H1 (cell line): ENCODE measurements around the gene UBASH3A. TPM values are rescaled to one million over a fixed set of nuclear protein-coding genes. Genes with fewer than 3 reads are reported as not detected.

Source experiments
- CTCF ChIA-PET: fragments of 300-600 bp; sonication (Branson Sonifier 250); formaldehyde crosslinking; loops from one replicate; lab custom pipeline; 2021; ENCODE audit not compliant: partially characterized antibody; lab: Charles Lee
- POLR2A ChIA-PET: fragments of 300-600 bp; sonication (Branson Sonifier 250); formaldehyde crosslinking; loops from one replicate; lab custom pipeline; 2021; ENCODE audit warnings: inconsistent platforms; ENCODE audit not compliant: partially characterized antibody; lab: Charles Lee
- DNase-seq, 2 experiments: peaks; one replicate each; pipeline versions ENCODE4 v3.0.0 to v3.0.0-alpha.2; 2010 to 2022; ENCODE audit warnings: low spot score in 2 of 2, low read depth in 1 of 2, mixed read lengths in 1 of 2
- FAIRE-seq: peaks from 2 replicates; lab custom pipeline; 2011; peaks lifted over from hg19 to GRCh38; lab: Jason Lieb, UNC
- H2AFZ ChIP-seq: 2 replicates; pipeline ENCODE4 v1.8.1; 2012; ENCODE audit warnings: low read length, inconsistent platforms
- H2AK5ac ChIP-seq: 2 replicates; pipeline ENCODE4 v1.6.1; 2013; ENCODE audit warnings: low read depth, low read length
- H2BK120ac ChIP-seq: replicated peaks from 2 replicates; pipeline ENCODE3; 2013; ENCODE audit warnings: low read depth, low read length, inconsistent platforms
- H2BK12ac ChIP-seq: 2 replicates; pipeline ENCODE4 v1.6.1; 2013; ENCODE audit warnings: low read depth, low read length
- H2BK15ac ChIP-seq: 2 replicates; pipeline ENCODE4 v1.6.1; 2013; ENCODE audit warnings: low read length
- H2BK20ac ChIP-seq: 2 replicates; pipeline ENCODE4 v1.6.1; 2013; ENCODE audit warnings: low read length
- H2BK5ac ChIP-seq: 2 replicates; pipeline ENCODE4 v1.6.1; 2013; ENCODE audit warnings: low read depth, low read length
- H3K14ac ChIP-seq: 2 replicates; pipeline ENCODE4 v1.6.1; 2013; ENCODE audit warnings: inconsistent platforms; ENCODE audit not compliant: insufficient read length
- H3K18ac ChIP-seq: 2 replicates; pipeline ENCODE4 v1.6.1; 2013; ENCODE audit warnings: low read length; ENCODE audit errors: extremely low read depth
- H3K23ac ChIP-seq: 2 replicates; pipeline ENCODE4 v1.6.1; 2013; ENCODE audit warnings: inconsistent platforms; ENCODE audit not compliant: insufficient read length
- H3K23me2 ChIP-seq: 2 replicates; pipeline ENCODE4 v1.6.1; 2013; ENCODE audit warnings: low read depth, low read length
- H3K27ac ChIP-seq: 2 replicates; pipeline ENCODE4 v1.6.1; 2011; ENCODE audit warnings: low read depth, low read length, inconsistent platforms
- H3K27me3 ChIP-seq, 4 experiments: replicated peaks in 1 of 4; 1 replicate in 1 of 4; 2 replicates in 3 of 4; pipeline versions ENCODE4 v1.6.1 to v1.8.1; 2011 to 2013; ENCODE audit warnings: low read length in 3 of 4, mild to moderate bottlenecking in 3 of 4, inconsistent platforms in 2 of 4, mixed read lengths in 2 of 4, moderate library complexity in 1 of 4; ENCODE audit not compliant: control insufficient read depth in 3 of 4, insufficient read depth in 3 of 4; ENCODE audit errors: extremely low read depth in 1 of 4
- H3K36me3 ChIP-seq, 4 experiments: 2 replicates each; pipeline versions ENCODE4 v1.6.1 to v1.8.1; 2011 to 2013; ENCODE audit warnings: mild to moderate bottlenecking in 4 of 4, low read length in 3 of 4, moderate library complexity in 2 of 4, control low read depth in 1 of 4, inconsistent platforms in 1 of 4; ENCODE audit not compliant: insufficient read depth in 4 of 4, control insufficient read depth in 2 of 4
- H3K4ac ChIP-seq: replicated peaks from 2 replicates; pipeline ENCODE3; 2013; ENCODE audit warnings: low read length, low read depth, mixed read lengths, inconsistent platforms; ENCODE audit not compliant: insufficient read length
- H3K4me1 ChIP-seq, 4 experiments: replicated peaks in 1 of 4; 1 replicate in 1 of 4; 2 replicates in 3 of 4; pipeline versions ENCODE4 v1.6.1 to v1.8.1; 2011 to 2013; ENCODE audit warnings: low read length in 3 of 4, inconsistent platforms in 2 of 4, mixed read lengths in 1 of 4; ENCODE audit not compliant: insufficient read depth in 4 of 4, control insufficient read depth in 3 of 4
- H3K4me2 ChIP-seq, 2 experiments: 2 replicates each; pipeline versions ENCODE4 v1.6.1 to v1.8.1; 2011 to 2013; ENCODE audit warnings: low read depth in 2 of 2, low read length in 2 of 2, control low read depth in 1 of 2, inconsistent platforms in 1 of 2, mild to moderate bottlenecking in 1 of 2; ENCODE audit not compliant: insufficient read depth in 1 of 2
- H3K4me3 ChIP-seq, 4 experiments: fragments of 200-600, 300-600 bp in 1 of 4; sonication (generic), shearing (Covaris generic), sonication (Bioruptor Twin) in 1 of 4; 2 replicates each; pipeline versions ENCODE4 v1.5.1 to v1.8.1; 2011 to 2016; ENCODE audit warnings: low read length in 4 of 4, low read depth in 3 of 4, control low read depth in 2 of 4, inconsistent platforms in 2 of 4, mild to moderate bottlenecking in 2 of 4, mixed read lengths in 1 of 4, moderate library complexity in 1 of 4; ENCODE audit not compliant: insufficient read depth in 2 of 4; ENCODE audit errors: extremely low read depth in 1 of 4
- H3K56ac ChIP-seq: replicated peaks from 2 replicates; pipeline ENCODE3; 2013; ENCODE audit warnings: low read depth, mild to moderate bottlenecking, mixed read lengths, low read length, inconsistent platforms; ENCODE audit not compliant: insufficient read length
- H3K79me1 ChIP-seq: 2 replicates; pipeline ENCODE4 v1.6.1; 2013; ENCODE audit warnings: low read depth, low read length, control low read depth
- H3K79me2 ChIP-seq, 2 experiments: 2 replicates each; pipeline versions ENCODE4 v1.6.1 to v1.8.1; 2012 to 2013; ENCODE audit warnings: low read length in 2 of 2, mild to moderate bottlenecking in 2 of 2, inconsistent platforms in 1 of 2; ENCODE audit not compliant: insufficient read depth in 2 of 2, control insufficient read depth in 1 of 2
- H3K9ac ChIP-seq, 4 experiments: replicated peaks in 1 of 4; 1 replicate in 1 of 4; 2 replicates in 3 of 4; pipeline versions ENCODE4 v1.6.1 to v1.8.1; 2011 to 2013; ENCODE audit warnings: low read depth in 3 of 4, low read length in 3 of 4, control low read depth in 2 of 4, mild to moderate bottlenecking in 2 of 4, moderate library complexity in 2 of 4, inconsistent platforms in 1 of 4; ENCODE audit errors: extremely low read depth in 1 of 4
- H3K9me3 ChIP-seq, 2 experiments: 2 replicates each; pipeline versions ENCODE4 v1.6.1 to v1.8.1; 2012 to 2013; ENCODE audit warnings: mild to moderate bottlenecking in 2 of 2, moderate library complexity in 2 of 2, control low read depth in 1 of 2, inconsistent platforms in 1 of 2, low read depth in 1 of 2, low read length in 1 of 2, mixed read lengths in 1 of 2; ENCODE audit not compliant: insufficient read depth in 2 of 2
- H4K20me1 ChIP-seq, 2 experiments: replicated peaks in 1 of 2; 2 replicates each; pipeline versions ENCODE3 to v1.8.1; 2011 to 2013; ENCODE audit warnings: inconsistent platforms in 2 of 2, low read length in 2 of 2, mild to moderate bottlenecking in 1 of 2; ENCODE audit not compliant: insufficient read depth in 2 of 2, control insufficient read depth in 1 of 2
- H4K5ac ChIP-seq: 2 replicates; pipeline ENCODE4 v1.6.1; 2013; ENCODE audit warnings: low read length, low read depth, mixed read lengths, inconsistent platforms; ENCODE audit not compliant: insufficient read length
- H4K8ac ChIP-seq: 2 replicates; pipeline ENCODE4 v1.8.0; 2013; ENCODE audit warnings: mild to moderate bottlenecking, moderate library complexity, low read length, inconsistent platforms; ENCODE audit not compliant: insufficient read depth; ENCODE audit errors: extremely low read depth
- H4K91ac ChIP-seq: replicated peaks from 2 replicates; pipeline ENCODE3; 2013; ENCODE audit warnings: low read length, mixed read lengths, inconsistent platforms; ENCODE audit not compliant: insufficient read length
- BRCA1 ChIP-seq: IDR thresholded peaks from 2 replicates; pipeline ENCODE4 v1.6.1; 2012; ENCODE audit warnings: low read depth, low read length, improper control_type of control experiment
- CREB1 ChIP-seq: IDR thresholded peaks from 2 replicates; pipeline ENCODE4 v1.6.1; 2012; ENCODE audit warnings: inconsistent platforms
- EZH2 ChIP-seq: fragments of 200-600 bp; sonication (generic); IDR thresholded peaks from 2 replicates; pipeline ENCODE4 v1.7.1; 2012; ENCODE audit warnings: low read depth, mild to moderate bottlenecking, moderate library complexity, low read length, inconsistent platforms; ENCODE audit not compliant: severe bottlenecking
- GTF2F1 ChIP-seq: IDR thresholded peaks from 2 replicates; pipeline ENCODE4 v1.6.1; 2012; ENCODE audit warnings: low read depth, low read length, improper control_type of control experiment, borderline replicate concordance
- KDM1A ChIP-seq: fragments of 200-600, 300-600 bp; sonication (generic); IDR thresholded peaks from 2 replicates; pipeline ENCODE4 v1.7.1; 2016; ENCODE audit warnings: mild to moderate bottlenecking, low read length, borderline replicate concordance
- MAFK ChIP-seq: IDR thresholded peaks from 2 replicates; pipeline ENCODE4 v1.6.1; 2012; ENCODE audit warnings: low read depth, mild to moderate bottlenecking, improper control_type of control experiment, low read length
- MAX ChIP-seq: IDR thresholded peaks from 2 replicates; pipeline ENCODE4 v1.6.1; 2012; ENCODE audit warnings: inconsistent platforms
- RBBP5 ChIP-seq: IDR thresholded peaks from 2 replicates; pipeline ENCODE4 v1.7.1; 2012; ENCODE audit warnings: low read depth, mild to moderate bottlenecking, inconsistent platforms, low read length, moderate library complexity, borderline replicate concordance
- SP4 ChIP-seq: IDR thresholded peaks from 2 replicates; pipeline ENCODE4 v1.6.1; 2012; ENCODE audit warnings: low read length, inconsistent platforms
- SUZ12 ChIP-seq: fragments of 200-600 bp; sonication (generic); IDR thresholded peaks from 2 replicates; pipeline ENCODE4 v1.6.1; 2012; ENCODE audit warnings: mild to moderate bottlenecking, inconsistent platforms, low read length, moderate library complexity, mixed read lengths
- TEAD4 ChIP-seq: IDR thresholded peaks from 2 replicates; pipeline ENCODE4 v1.6.1; 2012; ENCODE audit warnings: low read depth, low read length, inconsistent platforms, mixed read lengths
- ZNF274 ChIP-seq: IDR thresholded peaks from 2 replicates; pipeline ENCODE4 v1.7.0; 2012; ENCODE audit warnings: low read length, borderline replicate concordance; ENCODE audit errors: extremely low read depth
- WGBS, 2 experiments: shearing (Covaris generic) in 1 of 2; methylation state at CpG; one replicate each; pipeline versions ENCODE4 v1.1.6 to v1.1.7; 2013 to 2015; ENCODE audit warnings: low lambda C conversion rate in 2 of 2, mixed read lengths in 2 of 2, inconsistent platforms in 1 of 2, low coverage in 1 of 2, missing lambda C conversion rate in 1 of 2; ENCODE audit not compliant: insufficient replicate concordance in 2 of 2, insufficient coverage in 1 of 2, insufficient read length in 1 of 2; ENCODE audit errors: extremely low coverage in 1 of 2, missing lambda C conversion rate in 1 of 2; 5-methylcytosine and 5-hydroxymethylcytosine counted together
- long read RNA-seq, 2 experiments: library from RNA in 1 of 2; library from capped mRNA in 1 of 2; stranded (forward); transcript quantifications; one replicate each; pipeline ENCODE4 v2.0.0, GENCODE V29; 2021; ENCODE audit warnings: inconsistent platforms in 1 of 2
- polyA minus RNA-seq, 3 experiments: library from RNA; depleted of rRNA, polyadenylated mRNA; stranded (reverse); fragments of >200 nt; gene quantifications; 1 replicate in 2 of 3; 2 replicates in 1 of 3; pipeline ENCODE4 v1.2.3, GENCODE V29; 2011
- polyA plus RNA-seq, 7 experiments: library from polyadenylated mRNA; depleted of rRNA in 3 of 7; stranded (reverse) in 5 of 7; unstranded in 2 of 7; fragments of >200 nt in 5 of 7; fragments of 200-250 nt in 2 of 7; gene quantifications; 1 replicate in 5 of 7; 2 replicates in 1 of 7; 4 replicates in 1 of 7; pipeline versions ENCODE4 v1.2.1 to v1.2.3, GENCODE V29; 2011 to 2013; ENCODE audit warnings: missing spikeins in 2 of 7, mixed read lengths in 2 of 7
- total RNA-seq: library from RNA; stranded (reverse); fragmentation: NEBNext Ultra II Directional; extraction: Animal tissue kit (Norgen Biotek cat#: 25700); gene quantifications from 2 replicates; pipeline ENCODE4 v1.2.1, GENCODE V29; 2021

Gene UBASH3A
- not detected in 2 replicates for total RNA-seq
- not detected in 2 replicates for polyA plus RNA-seq (2011; rRNA removed)
- not detected for polyA plus RNA-seq (2011; cell fraction: cytosol; rRNA removed)
- polyA plus RNA-seq (2011; cell fraction: nucleus; rRNA removed), result not detected
- polyA plus RNA-seq (2012, experiment 1 of 2), result not detected in 4 replicates
- not detected for polyA plus RNA-seq (2012, experiment 2 of 2)
- polyA plus RNA-seq (2013, experiment 1 of 2), result not detected
- polyA plus RNA-seq (2013, experiment 2 of 2), result not detected
- polyA minus RNA-seq (2011; rRNA and poly(A)+ RNA removed), result 0.19 TPM in 1 of 2 replicates, not detected in the other
- polyA minus RNA-seq (2011; cell fraction: cytosol; rRNA and poly(A)+ RNA removed), result not detected
- not detected for polyA minus RNA-seq (2011; cell fraction: nucleus; rRNA and poly(A)+ RNA removed)
- long read RNA-seq, experiment 1, result 0 reads
- long read RNA-seq, experiment 2, result 0 reads

- no peak within 1 kb of the TSS for H3K56ac ChIP-seq
- H3K79me1 ChIP-seq, result no peaks in the 10 kb centered on the region
- no peak within 1 kb of the TSS for H3K4me3 ChIP-seq
- no peaks in the 10 kb centered on the region for H3K23me2 ChIP-seq
- H4K8ac ChIP-seq, result no peak within 1 kb of the TSS
- CTCF ChIA-PET, result interaction anchor here (0.7 to 2.5 kb wide), 7 partner anchors 8 to 65 kb away, joined by 3 to 7 read pairs (median 3); no protein-coding TSS in a partner anchor
- no peak within 1 kb of the TSS; the same call in 1 of the 2 replicates for H3K18ac ChIP-seq
- no peak within 1 kb of the TSS for H3K4me2 ChIP-seq
- no peaks in the 10 kb centered on the region for H4K20me1 ChIP-seq
- no peaks in the 10 kb centered on the region for H3K4me1 ChIP-seq
- no peak within 1 kb of the TSS for H2AK5ac ChIP-seq
- no peak within 1 kb of the TSS for H3K14ac ChIP-seq
- no peaks in the 10 kb centered on the region for H3K36me3 ChIP-seq
- H2BK120ac ChIP-seq, result no peak within 1 kb of the TSS
- no peak within 1 kb of the TSS for H3K4ac ChIP-seq
- no peak within 1 kb of the TSS for H2BK12ac ChIP-seq
- no peak for DNase-seq
- H3K27me3 ChIP-seq, result no peaks in the 10 kb centered on the region
- no peak for FAIRE-seq
- POLR2A ChIA-PET, result interaction anchor here (0.6 to 1.6 kb wide), 2 partner anchors 32 to 47 kb away, joined by 3 read pairs; no protein-coding TSS in a partner anchor
- H2AFZ ChIP-seq, result no peak within 1 kb of the TSS
- H2BK15ac ChIP-seq, result no peak within 1 kb of the TSS
- peaks cover 3 to 7% of the 10 kb centered on the region in 2 experiments; a peak in 2 of 4 replicates for H3K9me3 ChIP-seq
- no peak within 1 kb of the TSS for H4K91ac ChIP-seq
- no peak within 1 kb of the TSS for H4K5ac ChIP-seq
- H2BK20ac ChIP-seq, result no peak within 1 kb of the TSS
- H3K79me2 ChIP-seq, result no peaks in the 10 kb centered on the region
- no peak within 1 kb of the TSS for H3K23ac ChIP-seq
- H3K27ac ChIP-seq, result no peak within 1 kb of the TSS
- no peak within 1 kb of the TSS for H3K9ac ChIP-seq
- H2BK5ac ChIP-seq, result no peak within 1 kb of the TSS
- 93% methylated on average over 21 of the region's 21 CpGs; no CpG with 5 or more reads in 1 of the 2 experiments for WGBS, 2 experiments
- TF ChIP-seq ZNF274 (no peak), SP4 (no peak), MAX (no peak), RBBP5 (no peak), BRCA1 (no peak), TEAD4 (no peak), SUZ12 (no peak), CREB1 (no peak), EZH2 (no peak), MAFK (no peak), GTF2F1 (no peak), KDM1A (no peak)
Observed at GRCh38 chr21:42403611-42404231, at the start of gene UBASH3A. Gene UBASH3A (plus strand): TSS chr21:42403902. CDS start chr21:42403946, 44 bp downstream.
